ENCODE data around the gene RGS12. TPM values are rescaled to one million over a fixed set of nuclear protein-coding genes. Genes with fewer than 3 reads are reported as not detected.

The RGS12 gene
- total RNA-seq, 2 experiments from 2014 or later = 7.4 to 7.5 TPM

DNA sequence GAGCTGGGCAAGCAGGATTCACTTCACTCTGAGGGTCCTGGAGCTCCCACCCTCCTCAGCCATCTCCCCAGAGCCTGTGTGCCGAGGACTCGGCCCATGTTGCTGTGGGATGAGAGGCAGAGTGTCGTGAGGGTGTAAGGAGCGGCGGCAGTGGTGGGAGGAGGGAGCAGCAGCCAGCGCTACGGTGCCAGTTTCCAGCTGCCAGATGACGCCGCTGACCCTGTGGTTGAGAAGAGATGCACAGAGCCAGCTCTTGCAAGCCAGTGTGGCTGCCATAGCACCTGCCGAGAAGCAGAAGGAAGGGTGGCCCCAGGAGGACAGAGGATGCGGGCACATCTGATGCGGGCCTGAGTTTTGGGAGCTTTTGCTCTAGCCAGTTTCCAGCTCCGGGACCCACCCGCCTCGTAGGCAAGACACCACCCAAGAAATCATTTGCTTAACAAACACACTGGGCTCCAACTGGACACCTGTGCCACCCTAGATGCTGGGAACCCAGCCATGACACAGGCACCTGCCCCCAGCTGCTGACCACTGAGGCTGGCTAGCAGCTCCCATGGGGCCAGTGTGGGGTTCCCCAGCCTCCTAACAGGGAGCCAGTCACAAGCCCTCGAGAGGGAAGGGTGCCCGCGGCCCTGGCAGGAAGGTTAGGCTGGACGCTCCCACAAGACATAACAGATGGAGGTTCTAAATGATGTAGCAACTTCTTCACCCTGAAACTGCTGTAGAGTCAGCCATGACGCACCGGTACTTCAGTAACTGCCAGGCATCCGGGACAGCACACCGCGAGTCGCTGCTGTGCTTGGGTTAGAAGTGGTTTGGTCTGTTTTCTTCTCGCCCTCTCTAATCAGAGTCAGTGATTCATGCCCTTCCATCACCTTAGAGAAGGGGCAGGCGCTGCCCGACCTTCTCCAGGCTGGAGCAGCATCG lies 35.0 kb upstream of the RGS12 start:
- H3K36me3 Mint-ChIP-seq (ENCODE audit: low read depth) = no peaks in the 10 kb centered on the region
- H3K9me3 Mint-ChIP-seq = no peaks in the 10 kb centered on the region
- DNase-seq = no peak
- H3K4me3 Mint-ChIP-seq = no peak overlapping the region
- H3K27me3 Mint-ChIP-seq = no peaks in the 10 kb centered on the region
- H3K4me1 Mint-ChIP-seq = no peaks in the 10 kb centered on the region
- POLR2A ChIA-PET = no interaction called here
- CTCF ChIA-PET = no interaction called here
- H3K27ac Mint-ChIP-seq = no peak overlapping the region

DNA sequence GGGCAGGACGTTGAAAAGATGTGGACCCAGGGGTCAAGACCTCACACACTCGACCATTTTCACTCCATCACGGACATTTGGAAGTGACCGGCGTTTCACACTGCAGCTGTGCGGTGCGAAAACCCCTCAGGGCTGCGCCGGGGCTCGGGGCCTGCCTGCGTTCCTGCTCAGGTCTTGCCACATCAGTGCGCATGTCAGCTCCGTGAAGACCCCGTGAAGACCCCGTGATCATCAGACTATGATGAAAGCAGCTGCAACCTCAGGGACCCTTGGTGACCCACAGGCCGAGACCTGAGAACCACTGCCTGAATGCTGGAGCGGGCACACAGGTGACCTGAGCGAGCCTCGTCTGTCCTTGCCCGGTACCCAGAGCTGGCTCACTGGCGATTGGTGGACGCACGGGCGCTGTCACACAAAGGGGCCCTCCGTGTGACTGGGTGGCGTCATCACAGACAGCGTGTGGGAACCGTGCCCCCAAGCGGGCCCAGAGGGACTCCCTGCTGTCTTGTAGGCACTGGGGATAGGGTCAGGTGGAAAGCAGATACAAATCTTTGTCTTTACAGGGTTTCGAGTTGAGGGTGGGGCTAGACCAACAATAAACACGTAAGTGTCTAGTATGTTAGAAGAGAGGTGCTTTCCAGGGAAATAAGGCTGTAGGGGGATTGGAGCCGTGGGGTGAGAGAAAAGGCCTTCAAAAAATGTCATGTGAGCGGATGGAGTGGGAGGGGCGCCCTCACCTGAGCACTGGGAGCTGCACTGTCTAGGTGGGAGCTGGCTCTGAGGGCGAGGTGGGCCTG lies 31.2 kb upstream of the RGS12 start:
- H3K9me3 Mint-ChIP-seq = no peaks in the 10 kb centered on the region
- CTCF ChIA-PET = no interaction called here
- DNase-seq = no peak
- POLR2A ChIA-PET = no interaction called here
- H3K27ac Mint-ChIP-seq = no peak overlapping the region
- H3K27me3 Mint-ChIP-seq = no peaks in the 10 kb centered on the region
- H3K4me1 Mint-ChIP-seq = no peaks in the 10 kb centered on the region
- no peak overlapping the region for H3K4me3 Mint-ChIP-seq
- no peaks in the 10 kb centered on the region for H3K36me3 Mint-ChIP-seq (ENCODE audit: low read depth)

DNA sequence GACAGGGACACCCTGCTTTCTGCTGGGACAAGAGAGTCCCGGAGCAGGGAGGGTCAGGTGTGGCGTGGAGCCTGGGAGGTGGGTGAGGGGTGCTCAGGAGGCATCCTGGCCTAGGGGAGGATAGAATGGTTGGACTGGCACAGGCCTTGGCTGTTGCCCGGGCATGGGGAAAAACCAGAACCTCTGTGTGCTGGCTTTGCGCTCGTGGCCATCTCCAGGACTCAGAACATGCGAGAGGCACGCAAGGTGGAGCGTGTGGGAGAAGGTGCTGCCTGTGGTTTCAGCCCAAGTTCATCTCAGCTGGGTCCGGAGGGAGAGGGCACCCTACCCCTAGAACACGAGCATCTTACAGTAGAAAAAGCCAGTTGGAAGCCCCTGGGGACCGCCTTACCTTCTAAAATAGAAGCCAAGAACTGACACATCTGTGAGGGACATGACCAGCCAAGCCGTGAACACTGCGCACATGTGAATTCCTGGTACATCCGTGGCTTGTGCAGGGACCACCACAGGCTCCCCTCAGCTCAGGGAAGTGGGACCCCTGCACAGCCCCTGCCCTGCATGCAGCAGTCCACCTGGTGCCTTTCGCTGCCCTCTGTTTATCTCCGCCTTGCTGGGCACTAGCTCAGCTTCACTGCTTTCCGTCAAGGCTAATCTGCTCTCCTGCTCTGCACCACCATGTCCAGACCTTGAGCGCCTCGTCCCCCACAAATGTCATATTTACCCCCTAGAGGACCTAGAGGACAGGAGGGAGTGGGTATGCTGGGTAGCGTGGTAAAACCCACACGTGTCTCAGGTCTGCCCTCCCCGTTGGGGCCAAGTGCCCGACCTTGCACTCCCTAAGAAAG lies 30.4 kb upstream of the RGS12 start:
- ChIA-PET POLR2A (no interaction called here), CTCF (no interaction called here)
- Mint-ChIP-seq H3K9me3 (no peaks in the 10 kb centered on the region), H3K27me3 (no peaks in the 10 kb centered on the region), H3K4me1 (no peaks in the 10 kb centered on the region), H3K36me3 (ENCODE audit: low read depth) (no peaks in the 10 kb centered on the region), H3K27ac (no peak overlapping the region), H3K4me3 (no peak overlapping the region)
- DNase-seq = no peak

DNA sequence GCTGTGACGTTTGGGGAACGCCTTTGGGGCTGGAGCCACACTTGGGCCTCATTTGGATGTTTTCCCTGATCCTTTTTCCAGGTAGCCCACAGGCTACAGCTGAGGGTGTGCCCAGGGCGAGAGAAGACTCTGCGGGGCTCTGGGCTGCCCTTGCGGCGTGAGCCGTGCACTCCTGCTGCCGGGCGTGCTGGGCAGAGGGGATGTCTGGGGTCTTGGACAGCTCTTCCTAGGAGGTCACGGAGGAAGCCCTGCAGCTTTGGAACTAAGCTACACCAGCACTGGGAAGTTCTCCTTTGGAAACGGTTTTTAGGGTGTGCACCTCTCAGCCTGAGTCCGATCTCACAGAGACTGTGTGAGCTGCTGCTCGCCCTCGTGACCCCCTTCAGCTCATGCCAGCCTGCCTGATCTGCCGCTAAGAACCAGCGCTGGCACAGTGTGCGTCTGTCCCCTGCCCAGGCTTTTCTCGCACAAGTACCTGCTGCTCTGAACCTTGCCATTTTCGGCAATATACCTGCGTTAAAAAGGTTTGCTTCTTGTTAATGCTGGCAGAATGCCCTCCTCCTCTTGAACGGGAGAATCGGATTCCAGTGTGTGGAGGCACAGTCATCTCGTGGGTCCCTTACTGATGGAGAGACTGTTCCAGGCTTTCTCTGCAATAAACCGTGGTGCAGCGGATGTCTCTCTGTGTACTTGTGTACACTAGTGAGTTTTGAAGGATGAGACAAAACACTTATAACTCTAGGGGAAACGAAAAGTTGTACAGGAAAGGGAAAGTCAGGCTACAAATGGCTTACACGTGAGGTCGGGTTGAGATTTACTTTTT lies 29.6 kb upstream of the RGS12 start:
- POLR2A ChIA-PET = no interaction called here
- H3K4me3 Mint-ChIP-seq = no peak overlapping the region
- H3K36me3 Mint-ChIP-seq (ENCODE audit: low read depth) = no peaks in the 10 kb centered on the region
- H3K9me3 Mint-ChIP-seq = no peaks in the 10 kb centered on the region
- DNase-seq = no peak
- CTCF ChIA-PET = no interaction called here
- H3K4me1 Mint-ChIP-seq = no peaks in the 10 kb centered on the region
- H3K27ac Mint-ChIP-seq = no peak overlapping the region
- H3K27me3 Mint-ChIP-seq = no peaks in the 10 kb centered on the region

DNA sequence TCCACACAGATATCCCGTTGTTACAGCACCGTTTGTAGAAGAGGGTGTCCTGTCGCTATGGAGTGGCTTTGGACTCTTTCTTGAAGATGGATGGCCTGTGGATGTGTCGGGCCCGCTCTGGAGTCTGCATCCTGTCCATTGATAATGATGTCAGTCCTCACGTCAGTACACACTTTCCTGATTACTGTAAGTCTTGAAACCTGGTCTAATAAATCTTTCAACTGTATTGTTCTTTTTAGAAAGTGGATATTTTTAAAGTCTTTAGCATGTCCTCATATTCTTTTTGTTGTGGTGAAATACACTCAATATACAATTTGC lies 29.0 kb upstream of the RGS12 start:
- DNase-seq = no peak
- no peak overlapping the region for H3K27ac Mint-ChIP-seq
- ChIA-PET POLR2A (no interaction called here), CTCF (no interaction called here)
- H3K4me1 Mint-ChIP-seq = no peaks in the 10 kb centered on the region
- no peaks in the 10 kb centered on the region for H3K9me3 Mint-ChIP-seq
- H3K36me3 Mint-ChIP-seq (ENCODE audit: low read depth) = no peaks in the 10 kb centered on the region
- H3K27me3 Mint-ChIP-seq = no peaks in the 10 kb centered on the region
- no peak overlapping the region for H3K4me3 Mint-ChIP-seq

DNA sequence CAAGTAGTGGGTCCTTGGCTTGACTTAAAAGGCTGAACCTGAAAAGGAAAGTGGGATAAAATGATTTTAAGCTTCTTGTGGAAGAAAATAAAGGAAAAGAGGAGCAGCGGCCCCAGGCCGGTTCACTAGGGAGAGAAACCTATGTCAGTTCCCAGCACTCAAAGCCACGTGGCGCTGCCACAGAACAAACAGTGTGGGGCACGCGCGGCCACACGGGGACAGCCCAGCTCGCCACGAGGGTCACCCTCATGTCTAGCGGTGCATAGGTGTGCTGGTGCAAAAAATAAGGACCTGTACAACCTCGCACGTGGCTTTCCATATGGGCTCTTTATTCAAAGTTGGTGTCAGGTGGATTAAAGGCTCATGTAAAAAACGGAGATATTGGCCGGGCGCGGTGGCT lies 26.7 kb upstream of the RGS12 start:
- Mint-ChIP-seq H3K9me3 (no peaks in the 10 kb centered on the region), H3K4me3 (no peak overlapping the region)

DNA sequence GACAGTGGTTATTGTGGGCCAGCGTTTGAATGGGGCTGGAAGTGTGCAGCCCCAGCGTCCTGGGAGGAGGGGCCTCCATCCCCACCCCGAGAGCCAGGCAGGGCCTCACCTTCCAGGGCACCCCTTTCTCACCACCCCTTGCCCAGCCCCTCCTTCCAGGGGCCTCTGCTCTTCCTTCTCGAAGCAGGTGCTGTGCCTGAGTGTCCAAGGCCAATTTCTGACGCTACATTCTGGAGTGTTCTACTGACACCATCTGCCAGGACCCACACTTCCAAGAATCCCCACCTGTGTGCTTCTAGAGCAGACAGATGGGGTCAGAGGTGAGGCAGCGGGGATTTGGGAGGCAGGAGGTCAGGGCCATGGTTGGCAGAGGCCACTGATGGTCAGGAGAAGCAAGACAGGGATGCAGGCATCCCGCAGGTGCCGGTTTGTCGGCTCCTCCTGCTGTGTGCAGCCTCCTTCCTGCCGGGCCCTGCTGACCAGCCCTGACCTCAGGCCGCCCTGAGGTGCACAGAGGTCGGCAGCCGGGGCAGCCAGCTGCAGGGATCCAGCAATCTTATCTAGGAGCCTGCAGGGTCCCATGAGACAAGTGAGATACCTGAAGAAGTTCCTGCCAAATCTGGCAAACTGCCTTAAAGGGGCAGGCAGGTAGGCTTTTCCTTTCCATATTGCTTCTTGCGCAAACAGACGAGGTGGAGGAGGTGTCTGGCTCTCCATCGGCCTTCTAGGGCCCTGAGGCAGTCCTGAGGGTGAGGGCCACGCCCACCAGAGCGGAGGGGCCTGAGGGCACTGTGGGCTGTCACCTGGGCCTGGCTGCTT lies 25.0 kb upstream of the RGS12 start:
- CTCF ChIA-PET = no interaction called here
- Mint-ChIP-seq H3K4me1 (no peaks in the 10 kb centered on the region), H3K9me3 (no peaks in the 10 kb centered on the region), H3K27ac (no peak overlapping the region), H3K27me3 (peaks cover 9% of the 10 kb centered on the region), H3K36me3 (ENCODE audit: low read depth) (no peaks in the 10 kb centered on the region), H3K4me3 (no peak overlapping the region)
- DNase-seq = no peak
- POLR2A ChIA-PET = no interaction called here

More for the DNA sequence above, 26.7 kb upstream of the RGS12 start:
- H3K36me3 Mint-ChIP-seq (ENCODE audit: low read depth) = no peaks in the 10 kb centered on the region
- no peaks in the 10 kb centered on the region for H3K4me1 Mint-ChIP-seq
- CTCF ChIA-PET = no interaction called here
- POLR2A ChIA-PET = no interaction called here
- no peak overlapping the region for H3K27ac Mint-ChIP-seq
- DNase-seq = no peak
- no peaks in the 10 kb centered on the region for H3K27me3 Mint-ChIP-seq

DNA sequence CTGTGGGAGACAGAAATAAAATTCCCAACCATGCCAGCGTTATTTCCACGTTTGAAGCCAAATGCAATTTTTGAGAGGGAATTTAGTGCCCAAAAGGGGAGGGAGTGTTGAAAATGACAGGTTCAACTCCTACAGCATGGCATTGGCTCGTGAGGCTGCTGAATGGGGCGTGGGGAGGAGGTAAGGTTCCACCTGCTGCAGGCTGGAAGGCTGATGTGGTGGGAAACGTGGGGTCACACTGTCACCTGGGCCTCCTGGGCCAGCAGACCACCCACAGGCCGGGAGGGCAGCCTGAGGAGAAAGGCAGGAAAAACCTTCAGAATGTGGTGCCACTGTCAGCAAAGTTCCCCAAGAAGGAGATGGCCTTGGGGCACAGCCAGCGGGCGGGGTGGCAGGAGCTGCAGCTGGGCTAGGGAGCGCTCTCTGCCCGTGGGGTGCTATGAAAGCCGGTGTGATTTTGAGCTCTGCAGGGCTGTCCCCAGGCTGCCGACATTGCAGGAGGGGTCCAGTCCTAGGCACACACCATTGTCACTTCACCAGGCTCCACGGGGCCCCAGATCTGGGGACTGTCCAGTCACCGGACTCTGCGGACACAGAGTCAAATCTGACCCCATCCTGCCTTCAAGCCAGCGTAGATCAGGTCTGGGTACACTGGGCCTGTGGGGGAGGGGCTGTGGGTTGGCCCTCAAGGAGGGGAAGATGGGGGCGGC lies 24.3 kb upstream of the RGS12 start:
- H3K4me1 Mint-ChIP-seq = peaks cover 2% of the 10 kb centered on the region
- no peak overlapping the region for H3K4me3 Mint-ChIP-seq
- H3K27me3 Mint-ChIP-seq = peaks cover 10% of the 10 kb centered on the region
- no peak overlapping the region for H3K27ac Mint-ChIP-seq
- ChIA-PET POLR2A (no interaction called here), CTCF (no interaction called here)
- no peaks in the 10 kb centered on the region for H3K36me3 Mint-ChIP-seq (ENCODE audit: low read depth)
- DNase-seq = no peak
- H3K9me3 Mint-ChIP-seq = no peaks in the 10 kb centered on the region

DNA sequence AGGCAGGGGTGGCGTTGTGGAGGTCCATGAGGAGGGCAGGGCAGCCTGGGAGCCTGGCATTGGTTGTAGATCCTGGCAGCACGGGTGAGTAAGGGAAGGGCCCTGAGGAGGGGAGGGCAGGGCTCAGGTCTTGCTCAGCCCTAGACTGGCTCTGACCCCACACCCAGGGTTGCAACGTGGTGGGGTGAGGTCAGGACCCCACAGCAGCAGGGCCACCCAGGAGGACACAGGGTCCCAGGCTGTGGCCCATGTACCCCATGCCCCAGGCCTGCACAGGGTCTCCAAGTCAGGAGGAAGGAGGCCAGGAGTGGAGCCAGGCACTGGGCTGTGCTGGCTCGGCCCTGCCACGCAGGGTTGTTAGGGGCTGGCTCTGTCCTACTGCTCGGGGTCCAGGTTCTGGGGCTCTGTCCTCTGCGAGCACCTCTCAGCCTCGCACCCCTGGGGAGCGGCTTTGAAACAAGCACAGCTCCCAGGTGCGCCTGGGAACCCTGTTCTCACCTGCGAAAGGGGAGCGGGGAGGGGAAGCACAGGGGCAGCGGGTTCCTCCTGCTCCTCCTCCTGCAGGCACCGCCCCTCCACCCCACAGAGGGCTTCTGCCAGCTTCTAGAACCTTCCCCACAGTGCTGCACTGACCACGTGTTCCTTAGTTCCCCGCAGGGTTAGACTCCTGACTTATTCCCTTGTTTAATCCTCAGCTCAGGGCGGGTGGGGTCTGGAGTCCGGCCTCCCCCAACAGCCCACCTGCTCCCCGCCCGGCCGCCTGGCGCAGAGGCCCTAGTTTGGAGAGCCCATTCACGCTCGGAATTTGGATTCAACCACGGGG lies 23.5 kb upstream of the RGS12 start:
- no peaks in the 10 kb centered on the region for H3K9me3 Mint-ChIP-seq
- DNase-seq = no peak
- ChIA-PET CTCF (no interaction called here), POLR2A (no interaction called here)
- H3K27ac Mint-ChIP-seq = no peak overlapping the region
- peaks cover 2% of the 10 kb centered on the region for H3K4me1 Mint-ChIP-seq
- H3K27me3 Mint-ChIP-seq = peaks cover 12% of the 10 kb centered on the region
- no peaks in the 10 kb centered on the region for H3K36me3 Mint-ChIP-seq (ENCODE audit: low read depth)
- no peak overlapping the region for H3K4me3 Mint-ChIP-seq

DNA sequence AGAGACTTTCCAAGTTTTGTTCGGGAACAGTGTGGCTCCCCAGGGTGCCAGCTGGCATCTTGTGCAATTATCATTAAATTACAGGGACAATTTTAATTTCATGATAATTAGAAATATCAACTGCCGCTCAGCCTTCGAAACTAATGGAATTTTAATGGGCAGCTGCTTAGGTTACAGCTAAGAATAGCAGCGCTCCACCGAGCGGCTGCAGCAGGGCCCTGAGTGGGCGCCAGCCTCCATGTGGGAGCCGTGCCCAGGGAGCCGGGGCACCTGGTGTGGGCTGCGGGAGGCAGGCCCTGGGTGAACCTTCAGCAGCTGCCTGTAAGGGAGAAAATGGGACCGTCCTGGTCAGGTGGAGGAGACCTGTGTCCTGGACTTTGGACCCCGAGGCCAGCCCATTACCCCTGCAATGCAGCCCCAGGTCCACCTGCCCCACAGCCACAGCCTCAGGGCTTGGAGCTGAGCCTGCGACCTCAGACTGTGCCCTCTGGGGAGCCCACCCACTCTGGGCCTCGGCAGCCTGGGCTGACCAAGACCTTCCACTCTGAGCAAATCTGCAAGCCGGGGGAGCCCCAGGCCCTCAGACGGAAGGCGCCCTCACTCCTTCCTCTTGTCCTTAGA lies 22.7 kb upstream of the RGS12 start:
- ChIA-PET CTCF (interaction anchor here (0.6 to 1.3 kb wide), 2 partner anchors 162 to 1363 kb away, joined by 3 read pairs; no protein-coding TSS in a partner anchor), POLR2A (no interaction called here)
- no peak overlapping the region for H3K4me3 Mint-ChIP-seq
- DNase-seq = no peak
- H3K27ac Mint-ChIP-seq = no peak overlapping the region
- H3K27me3 Mint-ChIP-seq = peaks cover 12% of the 10 kb centered on the region
- peaks cover 2% of the 10 kb centered on the region for H3K4me1 Mint-ChIP-seq
- H3K9me3 Mint-ChIP-seq = no peaks in the 10 kb centered on the region
- no peaks in the 10 kb centered on the region for H3K36me3 Mint-ChIP-seq (ENCODE audit: low read depth)

DNA sequence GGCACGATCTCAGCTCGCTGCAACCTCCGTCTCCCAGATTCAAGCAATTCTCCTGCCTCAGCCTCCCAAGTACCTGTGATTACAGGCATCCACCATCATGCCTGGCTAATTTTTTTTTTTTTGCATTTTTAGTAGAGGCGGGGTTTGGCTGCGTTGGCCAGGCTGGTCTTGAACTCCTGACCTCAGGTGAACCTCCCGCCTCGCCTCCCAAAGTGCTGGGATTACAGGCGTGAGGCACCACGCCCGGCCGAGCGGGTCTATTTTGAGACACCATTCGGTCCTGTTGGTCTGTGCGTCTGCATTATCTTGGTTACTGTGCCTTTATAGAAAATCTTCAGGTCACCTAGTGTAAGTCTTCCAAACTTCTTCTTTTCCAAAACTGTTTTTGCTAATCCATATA lies 21.7 kb upstream of the RGS12 start:
- Mint-ChIP-seq H3K27me3 (peaks cover 20% of the 10 kb centered on the region), H3K4me3 (no peak overlapping the region), H3K27ac (no peak overlapping the region), H3K4me1 (peaks cover 2% of the 10 kb centered on the region), H3K9me3 (no peaks in the 10 kb centered on the region), H3K36me3 (ENCODE audit: low read depth) (no peaks in the 10 kb centered on the region)
- POLR2A ChIA-PET = interaction anchor here (0.8 kb wide), 1 partner anchor 21 kb away, joined by 3 read pairs; the partner anchor contains the start of gene RGS12
- CTCF ChIA-PET = interaction anchor here (1.3 kb wide), 1 partner anchor 163 kb away, joined by 3 read pairs; no protein-coding TSS in a partner anchor
- DNase-seq = no peak

Measured in activated CD4-positive, alpha-beta memory T cell treated with anti-CD3 and anti-CD28 coated beads, Interleukin-2, amount 10 ng/mL, durations not matched to agents 7 days and 5 days (primary cell).